ENCODE measurements around the gene SRD5A1. TPM values are rescaled to one million over a fixed set of nuclear protein-coding genes. Genes with fewer than 3 reads are reported as not detected.

Gene SRD5A1
- total RNA-seq, 1 experiment from 2014 or later, result 30.4 TPM

DNA sequence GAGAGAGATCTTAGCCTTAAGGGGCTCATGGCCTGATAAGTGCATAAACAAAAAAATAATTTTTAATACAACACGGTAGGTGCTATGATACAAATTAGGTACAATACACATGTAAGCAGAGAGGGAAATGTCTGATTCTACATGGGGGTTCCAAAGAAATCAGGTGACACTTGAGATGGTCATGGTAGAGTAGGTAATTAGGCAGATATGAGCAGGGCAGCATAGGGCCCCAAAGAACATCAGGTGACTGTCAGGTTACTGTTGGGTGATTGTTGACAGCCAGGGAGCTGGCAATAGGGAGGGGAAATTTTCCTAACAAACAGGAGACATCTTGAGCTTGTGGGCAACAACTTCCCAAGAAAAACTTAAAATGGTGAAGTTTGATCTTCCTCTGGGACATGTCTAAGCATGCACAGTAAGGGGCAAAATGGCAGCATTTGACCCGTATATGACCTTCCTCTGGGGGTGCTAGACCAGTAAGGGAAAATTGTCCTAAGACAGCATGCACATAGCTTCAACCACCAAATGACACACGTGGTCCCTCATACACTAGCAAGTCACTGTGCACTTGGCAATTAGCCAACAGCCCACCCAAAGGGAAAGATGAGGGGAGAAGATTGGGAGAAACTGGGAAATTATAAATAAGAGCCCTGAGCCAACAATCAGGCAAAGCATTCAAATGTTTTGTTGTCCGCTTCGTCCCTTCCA lies 42.7 kb downstream of the SRD5A1 start:
- Histone ChIP-seq H3K4me3 (ENCODE audit: low read depth in 2 of 2, low read length in 2 of 2) (no peak overlapping the region), H3K4me1 (ENCODE audit: control insufficient read depth, insufficient read depth, low read length) (no peaks in the 10 kb centered on the region), H3K27me3 (ENCODE audit: control insufficient read depth, insufficient read depth, low read length) (no peaks in the 10 kb centered on the region), H3K9me3 (ENCODE audit: control insufficient read depth, insufficient read depth, low read depth, low read length) (no peaks in the 10 kb centered on the region), H3K27ac (ENCODE audit: low read length) (no peak overlapping the region), H3K36me3 (ENCODE audit: control insufficient read depth, insufficient read depth, low read length) (no peaks in the 10 kb centered on the region)
- ATAC-seq (no peak), DNase-seq (ENCODE audit: low read depth, low spot score) (no peak)
- intact Hi-C loops (cut with micrococcal nuclease; ENCODE audit: unreplicated experiment) (no loop called here), in situ Hi-C loops (cut with HindIII; ENCODE audit: low pct_unique_long_range_greater_than_20kb, low sequenced_read_pairs) (no loop called here)
- TF ChIP-seq POLR2AphosphoS5 (IDR thresholded peaks at IDR 0.05; ENCODE audit: low read depth, low read length) (no peak), SIN3A (IDR thresholded peaks at IDR 0.05; ENCODE audit: borderline replicate concordance, insufficient read depth, low read depth, low read length) (no peak), TCF7L2 (IDR thresholded peaks at IDR 0.05; ENCODE audit: low read depth, low read length) (no peak)
- TF ChIP-seq, protein P1, sequence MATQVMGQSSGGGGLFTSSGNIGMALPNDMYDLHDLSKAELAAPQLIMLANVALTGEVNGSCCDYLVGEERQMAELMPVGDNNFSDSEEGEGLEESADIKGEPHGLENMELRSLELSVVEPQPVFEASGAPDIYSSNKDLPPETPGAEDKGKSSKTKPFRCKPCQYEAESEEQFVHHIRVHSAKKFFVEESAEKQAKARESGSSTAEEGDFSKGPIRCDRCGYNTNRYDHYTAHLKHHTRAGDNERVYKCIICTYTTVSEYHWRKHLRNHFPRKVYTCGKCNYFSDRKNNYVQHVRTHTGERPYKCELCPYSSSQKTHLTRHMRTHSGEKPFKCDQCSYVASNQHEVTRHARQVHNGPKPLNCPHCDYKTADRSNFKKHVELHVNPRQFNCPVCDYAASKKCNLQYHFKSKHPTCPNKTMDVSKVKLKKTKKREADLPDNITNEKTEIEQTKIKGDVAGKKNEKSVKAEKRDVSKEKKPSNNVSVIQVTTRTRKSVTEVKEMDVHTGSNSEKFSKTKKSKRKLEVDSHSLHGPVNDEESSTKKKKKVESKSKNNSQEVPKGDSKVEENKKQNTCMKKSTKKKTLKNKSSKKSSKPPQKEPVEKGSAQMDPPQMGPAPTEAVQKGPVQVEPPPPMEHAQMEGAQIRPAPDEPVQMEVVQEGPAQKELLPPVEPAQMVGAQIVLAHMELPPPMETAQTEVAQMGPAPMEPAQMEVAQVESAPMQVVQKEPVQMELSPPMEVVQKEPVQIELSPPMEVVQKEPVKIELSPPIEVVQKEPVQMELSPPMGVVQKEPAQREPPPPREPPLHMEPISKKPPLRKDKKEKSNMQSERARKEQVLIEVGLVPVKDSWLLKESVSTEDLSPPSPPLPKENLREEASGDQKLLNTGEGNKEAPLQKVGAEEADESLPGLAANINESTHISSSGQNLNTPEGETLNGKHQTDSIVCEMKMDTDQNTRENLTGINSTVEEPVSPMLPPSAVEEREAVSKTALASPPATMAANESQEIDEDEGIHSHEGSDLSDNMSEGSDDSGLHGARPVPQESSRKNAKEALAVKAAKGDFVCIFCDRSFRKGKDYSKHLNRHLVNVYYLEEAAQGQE (IDR thresholded peaks at IDR 0.05; ENCODE audit: insufficient read depth in 1 of 2, low read depth in 2 of 2, low read length in 1 of 2), result no peak
- TF ChIP-seq, protein P2, sequence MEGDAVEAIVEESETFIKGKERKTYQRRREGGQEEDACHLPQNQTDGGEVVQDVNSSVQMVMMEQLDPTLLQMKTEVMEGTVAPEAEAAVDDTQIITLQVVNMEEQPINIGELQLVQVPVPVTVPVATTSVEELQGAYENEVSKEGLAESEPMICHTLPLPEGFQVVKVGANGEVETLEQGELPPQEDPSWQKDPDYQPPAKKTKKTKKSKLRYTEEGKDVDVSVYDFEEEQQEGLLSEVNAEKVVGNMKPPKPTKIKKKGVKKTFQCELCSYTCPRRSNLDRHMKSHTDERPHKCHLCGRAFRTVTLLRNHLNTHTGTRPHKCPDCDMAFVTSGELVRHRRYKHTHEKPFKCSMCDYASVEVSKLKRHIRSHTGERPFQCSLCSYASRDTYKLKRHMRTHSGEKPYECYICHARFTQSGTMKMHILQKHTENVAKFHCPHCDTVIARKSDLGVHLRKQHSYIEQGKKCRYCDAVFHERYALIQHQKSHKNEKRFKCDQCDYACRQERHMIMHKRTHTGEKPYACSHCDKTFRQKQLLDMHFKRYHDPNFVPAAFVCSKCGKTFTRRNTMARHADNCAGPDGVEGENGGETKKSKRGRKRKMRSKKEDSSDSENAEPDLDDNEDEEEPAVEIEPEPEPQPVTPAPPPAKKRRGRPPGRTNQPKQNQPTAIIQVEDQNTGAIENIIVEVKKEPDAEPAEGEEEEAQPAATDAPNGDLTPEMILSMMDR (IDR thresholded peaks at IDR 0.05), result no peak
- CTCF ChIA-PET, result no interaction called here
- POLR2A ChIA-PET, result interaction anchor here (0.6 kb wide), 1 partner anchor 43 kb away, joined by 6 read pairs; the partner anchor contains the start of genes NSUN2 and SRD5A1
- no TSS peak for BruUV-seq (replicated peaks)

DNA sequence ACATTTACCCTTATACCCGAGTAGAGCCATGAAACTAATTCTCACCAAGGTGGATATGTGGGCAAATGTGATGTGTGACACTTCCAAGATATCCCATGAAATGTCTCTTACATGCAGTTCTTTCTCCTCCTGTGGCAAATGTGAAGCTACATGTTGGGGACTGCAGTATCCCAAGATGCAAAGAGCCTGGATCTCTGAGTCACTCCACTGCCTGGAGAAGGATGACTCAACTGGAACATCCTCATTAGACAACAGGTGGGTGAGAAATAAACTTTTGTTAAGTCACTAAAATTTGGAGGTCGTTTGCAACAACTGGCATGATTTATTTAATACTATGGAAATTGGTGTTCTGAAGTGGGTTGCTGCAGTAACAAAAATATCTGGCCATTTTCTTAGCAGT lies 43.5 kb downstream of the SRD5A1 start:
- no TSS peak for BruUV-seq (replicated peaks)
- no peak overlapping the region for H3K27ac ChIP-seq (ENCODE audit: low read length)
- no peaks in the 10 kb centered on the region for H3K36me3 ChIP-seq (ENCODE audit: control insufficient read depth, insufficient read depth, low read length)
- DNase-seq (ENCODE audit: low read depth, low spot score) (no peak), ATAC-seq (no peak)
- ChIA-PET POLR2A (no interaction called here), CTCF (no interaction called here)
- H3K9me3 ChIP-seq (ENCODE audit: control insufficient read depth, insufficient read depth, low read depth, low read length), result no peaks in the 10 kb centered on the region
- in situ Hi-C loops (cut with HindIII; ENCODE audit: low pct_unique_long_range_greater_than_20kb, low sequenced_read_pairs), result no loop called here
- no peak overlapping the region for H3K4me3 ChIP-seq (ENCODE audit: low read depth in 2 of 2, low read length in 2 of 2)
- H3K27me3 ChIP-seq (ENCODE audit: control insufficient read depth, insufficient read depth, low read length), result no peaks in the 10 kb centered on the region
- TF ChIP-seq TCF7L2 (IDR thresholded peaks at IDR 0.05; ENCODE audit: low read depth, low read length), result no peak
- no peak for TF ChIP-seq SIN3A (IDR thresholded peaks at IDR 0.05; ENCODE audit: borderline replicate concordance, insufficient read depth, low read depth, low read length)
- TF ChIP-seq, protein P2 (IDR thresholded peaks at IDR 0.05), result no peak
- TF ChIP-seq POLR2AphosphoS5 (IDR thresholded peaks at IDR 0.05; ENCODE audit: low read depth, low read length), result no peak
- TF ChIP-seq, protein P1 (IDR thresholded peaks at IDR 0.05; ENCODE audit: insufficient read depth in 1 of 2, low read depth in 2 of 2, low read length in 1 of 2), result no peak
- intact Hi-C loops (cut with micrococcal nuclease; ENCODE audit: unreplicated experiment), result no loop called here
- no peaks in the 10 kb centered on the region for H3K4me1 ChIP-seq (ENCODE audit: control insufficient read depth, insufficient read depth, low read length)

All from Panc1 (cell line).